HAP-1 (cell line): ENCODE results near the gene RPL31.

Experiments
- DNase-seq, 2 experiments: peaks; one replicate each; pipeline ENCODE4 v3.0.0-alpha.2; 2016 to 2020; ENCODE audit warnings: low spot score in 2 of 2
- H3K27me3 ChIP-seq: fragments of 250-450 bp; sonication (Bioruptor Pico); 2 replicates; pipeline ENCODE4 v1.5.1; 2020; ENCODE audit warnings: low read depth, mild to moderate bottlenecking, moderate library complexity
- H3K36me3 ChIP-seq: fragments of 250-450 bp; sonication (Bioruptor Pico); replicated peaks from 2 replicates; pipeline ENCODE4 v1.5.1; 2020; ENCODE audit warnings: mild to moderate bottlenecking
- H3K4me1 ChIP-seq: fragments of 250-450 bp; sonication (Bioruptor Pico); 2 replicates; pipeline ENCODE4 v1.5.1; 2020; ENCODE audit warnings: mild to moderate bottlenecking
- H3K4me3 ChIP-seq: fragments of 250-450 bp; sonication (Bioruptor Pico); 2 replicates; pipeline ENCODE4 v1.5.1; 2020; ENCODE audit warnings: mild to moderate bottlenecking, moderate library complexity
- H3K9me3 ChIP-seq: fragments of 250-450 bp; sonication (Bioruptor Pico); 2 replicates; pipeline ENCODE4 v1.5.1; 2020; ENCODE audit warnings: mild to moderate bottlenecking, moderate library complexity
- in situ Hi-C: fragments of 300-500 bp; cut with MboI; formaldehyde crosslinking; loops from 3 replicates; pipeline ENCODE4 v1.14.3; 2020; ENCODE audit warnings: low sequenced_read_pairs, inconsistent platforms, mixed read lengths

The RPL31 gene

GRCh38 chr2:101001691-101002561 is at the start of gene RPL31:
Gene RPL31, plus strand, starts transcription at chr2:101002289. Its CDS starts 413 bp downstream, at chr2:101002702.
- Histone ChIP-seq H3K27me3 (no peaks in the 10 kb centered on the region), H3K4me3 (peak within 1 kb of the TSS; percentile 99), H3K36me3 (peaks cover 47% of the 10 kb centered on the region), H3K9me3 (peaks cover 2% of the 10 kb centered on the region; the same call in 1 of the 2 replicates), H3K4me1 (peaks cover 33% of the 10 kb centered on the region)
- DNase-seq = peak; percentile 91 to 98
- in situ Hi-C loops = no loop called here

GRCh38 chr2:100952512-100952911 is 49.6 kb upstream of the RPL31 start:
- Histone ChIP-seq H3K4me3 (no peak overlapping the region), H3K36me3 (no peaks in the 10 kb centered on the region), H3K4me1 (peaks cover 16% of the 10 kb centered on the region), H3K9me3 (no peaks in the 10 kb centered on the region), H3K27me3 (no peaks in the 10 kb centered on the region)
- no peak for DNase-seq
- in situ Hi-C loops = no loop called here

- H3K4me1 ChIP-seq = peaks cover 16% of the 10 kb centered on the region
- no peak overlapping the region for H3K4me3 ChIP-seq
- DNase-seq = no peak
- no peaks in the 10 kb centered on the region for H3K27me3 ChIP-seq
- H3K36me3 ChIP-seq = no peaks in the 10 kb centered on the region
- H3K9me3 ChIP-seq = no peaks in the 10 kb centered on the region
- in situ Hi-C loops = no loop called here
Measured at GRCh38 chr2:100953406-100954043, 48.6 kb upstream of the RPL31 start.

GRCh38 chr2:100954044-100954420 is 48.1 kb upstream of the RPL31 start:
- no peaks in the 10 kb centered on the region for H3K27me3 ChIP-seq
- H3K4me3 ChIP-seq = no peak overlapping the region
- DNase-seq = no peak
- in situ Hi-C loops = no loop called here
- H3K9me3 ChIP-seq = no peaks in the 10 kb centered on the region
- peaks cover 11% of the 10 kb centered on the region for H3K4me1 ChIP-seq
- no peaks in the 10 kb centered on the region for H3K36me3 ChIP-seq

DNA sequence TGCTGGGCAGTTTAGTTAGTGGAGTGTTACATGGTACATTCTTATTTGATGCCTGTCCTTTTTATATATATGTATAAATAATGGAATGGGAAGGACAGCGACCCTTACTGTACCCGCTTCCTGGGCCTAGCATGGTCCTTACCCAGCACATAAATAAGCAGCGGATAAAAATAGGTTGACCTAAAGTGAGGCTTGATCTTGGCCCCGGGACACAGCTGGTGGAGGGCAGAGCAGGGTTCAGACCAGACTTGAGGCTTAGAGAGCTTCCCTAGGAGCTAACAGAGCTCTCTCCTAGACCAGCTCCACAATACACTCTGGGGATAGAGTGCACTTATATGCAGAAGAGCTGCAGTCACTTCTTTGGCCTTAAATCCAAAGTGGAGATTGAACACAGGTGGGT is 46.9 kb upstream of the RPL31 start:
- Histone ChIP-seq H3K9me3 (no peaks in the 10 kb centered on the region), H3K4me3 (no peak overlapping the region), H3K36me3 (no peaks in the 10 kb centered on the region), H3K4me1 (peaks cover 1% of the 10 kb centered on the region), H3K27me3 (no peaks in the 10 kb centered on the region)
- in situ Hi-C loops = no loop called here
- no peak for DNase-seq

DNA sequence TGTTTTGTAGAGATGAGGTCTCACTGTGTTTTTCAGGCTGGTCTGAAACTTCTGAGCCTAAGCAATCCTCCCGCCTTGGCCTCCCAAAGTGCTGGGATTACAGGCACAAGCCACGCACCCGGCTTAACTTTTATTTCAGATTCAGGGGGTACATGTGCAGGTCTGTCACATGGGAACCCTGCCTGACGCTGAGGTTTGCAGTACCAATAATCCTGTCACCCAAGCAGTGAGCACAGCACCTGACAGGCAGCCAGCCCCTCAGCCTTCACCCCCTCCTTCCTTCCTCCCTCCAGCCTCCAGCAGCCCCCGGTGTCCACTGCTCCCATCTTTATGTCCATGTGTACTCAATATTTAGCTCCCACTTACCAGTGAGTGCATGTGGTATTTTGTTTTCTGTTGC is 46.0 kb upstream of the RPL31 start:
- Histone ChIP-seq H3K36me3 (no peaks in the 10 kb centered on the region), H3K4me1 (no peaks in the 10 kb centered on the region), H3K4me3 (no peak overlapping the region), H3K27me3 (no peaks in the 10 kb centered on the region), H3K9me3 (no peaks in the 10 kb centered on the region)
- DNase-seq = no peak
- in situ Hi-C loops = no loop called here

GRCh38 chr2:100957996-100958653 is 44.0 kb upstream of the RPL31 start:
- in situ Hi-C loops = no loop called here
- Histone ChIP-seq H3K36me3 (no peaks in the 10 kb centered on the region), H3K4me3 (no peak overlapping the region), H3K27me3 (no peaks in the 10 kb centered on the region), H3K9me3 (no peaks in the 10 kb centered on the region), H3K4me1 (no peaks in the 10 kb centered on the region)
- no peak for DNase-seq

DNA sequence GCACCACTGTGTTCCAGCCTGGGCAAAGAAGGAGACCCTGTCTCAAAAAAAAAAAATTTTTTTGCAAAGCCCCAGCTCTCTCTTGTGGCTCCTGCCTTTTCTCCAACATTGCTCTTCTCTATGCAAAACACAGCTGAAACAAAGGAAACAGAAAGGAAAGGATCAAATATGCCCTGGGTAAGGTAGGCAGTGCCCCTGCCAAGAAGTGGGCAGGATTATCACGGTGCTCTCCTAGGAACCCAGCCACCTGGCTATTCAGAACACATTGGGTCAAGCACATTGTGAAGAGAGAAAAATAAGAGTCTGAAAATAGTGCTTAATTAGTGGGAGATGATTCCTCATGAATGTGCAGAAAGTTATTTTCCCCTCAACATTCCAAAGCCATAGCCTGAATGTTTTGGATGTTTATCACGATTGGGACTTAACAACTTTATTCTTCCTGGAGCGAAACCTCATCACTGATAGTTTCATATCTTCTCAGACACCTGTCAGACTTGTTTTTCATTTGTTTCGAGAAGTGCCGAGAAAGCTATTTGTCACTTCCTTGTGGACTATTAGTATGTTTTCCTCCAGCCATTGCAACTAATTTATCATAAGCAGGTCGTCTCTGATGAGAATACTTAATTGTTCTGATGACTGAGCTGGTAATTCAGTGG is 42.7 kb upstream of the RPL31 start:
- DNase-seq = no peak
- Histone ChIP-seq H3K4me3 (no peak overlapping the region), H3K9me3 (no peaks in the 10 kb centered on the region), H3K27me3 (no peaks in the 10 kb centered on the region), H3K36me3 (no peaks in the 10 kb centered on the region), H3K4me1 (no peaks in the 10 kb centered on the region)
- in situ Hi-C loops = no loop called here

DNA sequence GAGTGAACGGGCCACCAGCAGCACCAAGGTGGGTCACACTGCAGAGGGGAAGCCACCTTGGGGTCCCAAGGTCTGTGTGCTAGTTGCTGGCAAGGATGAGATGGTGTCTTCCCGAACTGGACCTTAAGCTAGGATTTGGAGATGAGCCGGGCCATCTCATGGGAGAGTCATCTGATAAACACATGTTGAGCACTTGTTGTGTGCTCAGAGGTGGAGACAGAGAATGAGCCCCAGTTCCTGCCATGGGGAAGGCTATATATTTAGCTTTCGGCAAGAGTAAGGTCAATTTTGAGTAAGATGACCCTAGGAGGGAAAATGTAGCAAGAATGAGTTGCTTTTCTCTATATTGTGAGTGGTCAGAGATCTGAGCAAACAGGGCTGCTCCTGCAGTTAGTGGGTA is 41.4 kb upstream of the RPL31 start:
- H3K4me3 ChIP-seq = no peak overlapping the region
- H3K27me3 ChIP-seq = no peaks in the 10 kb centered on the region
- H3K36me3 ChIP-seq = no peaks in the 10 kb centered on the region
- in situ Hi-C loops = no loop called here
- no peaks in the 10 kb centered on the region for H3K9me3 ChIP-seq
- no peak for DNase-seq
- H3K4me1 ChIP-seq = no peaks in the 10 kb centered on the region

DNA sequence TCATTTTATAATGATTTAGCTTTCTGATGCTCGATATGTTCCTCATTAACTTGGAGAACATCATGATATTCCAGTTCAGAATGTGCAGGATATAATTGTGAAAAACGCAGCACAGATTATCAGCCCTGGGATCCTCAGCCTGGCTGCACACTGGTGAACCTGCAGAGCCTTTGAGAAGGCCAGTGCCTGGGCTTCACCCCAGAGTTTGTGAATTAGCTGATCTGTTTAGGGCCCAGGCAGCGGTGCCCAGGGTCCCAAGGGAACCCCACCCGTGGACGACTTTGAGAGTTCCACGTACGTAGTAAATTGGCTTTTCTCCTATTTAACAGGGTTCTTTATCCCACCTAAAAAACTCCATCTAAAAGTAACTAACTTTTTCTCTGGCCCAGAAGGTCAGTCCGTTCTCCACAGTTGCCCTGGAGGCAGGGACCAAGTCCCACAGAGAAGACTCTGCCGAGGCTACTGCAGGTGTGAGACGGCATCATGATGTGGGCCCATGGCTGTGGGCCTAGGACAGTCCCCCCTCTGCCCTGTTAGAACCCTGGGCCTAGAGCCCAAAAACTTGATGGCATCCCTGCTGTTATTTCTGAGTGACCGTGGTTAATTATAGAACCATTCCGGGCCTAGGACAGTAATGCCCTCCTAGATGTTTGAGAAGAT is 39.6 kb upstream of the RPL31 start:
- in situ Hi-C loops = no loop called here
- Histone ChIP-seq H3K27me3 (no peaks in the 10 kb centered on the region), H3K9me3 (no peaks in the 10 kb centered on the region), H3K4me3 (no peak overlapping the region), H3K36me3 (no peaks in the 10 kb centered on the region), H3K4me1 (no peaks in the 10 kb centered on the region)
- no peak for DNase-seq

- in situ Hi-C loops = no loop called here
- Histone ChIP-seq H3K9me3 (no peaks in the 10 kb centered on the region), H3K4me3 (no peak overlapping the region)
Measured at GRCh38 chr2:100963026-100963375, 39.1 kb upstream of the RPL31 start.

GRCh38 chr2:100964222-100964621 is 37.9 kb upstream of the RPL31 start:
- in situ Hi-C loops = no loop called here
- H3K9me3 ChIP-seq = no peaks in the 10 kb centered on the region
- no peaks in the 10 kb centered on the region for H3K36me3 ChIP-seq
- H3K27me3 ChIP-seq = no peaks in the 10 kb centered on the region
- DNase-seq = no peak
- no peaks in the 10 kb centered on the region for H3K4me1 ChIP-seq
- H3K4me3 ChIP-seq = no peak overlapping the region

More at GRCh38 chr2:100963026-100963375, 39.1 kb upstream of the RPL31 start:
- Histone ChIP-seq H3K36me3 (no peaks in the 10 kb centered on the region), H3K4me1 (no peaks in the 10 kb centered on the region), H3K27me3 (no peaks in the 10 kb centered on the region)
- no peak for DNase-seq

- no peak overlapping the region for H3K4me3 ChIP-seq
- no peaks in the 10 kb centered on the region for H3K9me3 ChIP-seq
- DNase-seq = no peak
- in situ Hi-C loops = no loop called here
- no peaks in the 10 kb centered on the region for H3K27me3 ChIP-seq
- no peaks in the 10 kb centered on the region for H3K36me3 ChIP-seq
- H3K4me1 ChIP-seq = no peaks in the 10 kb centered on the region
Measured at GRCh38 chr2:100964681-100965169, 37.4 kb upstream of the RPL31 start.
